ENCODE data around the gene CAPNS2. TPM values are rescaled to one million over a fixed set of nuclear protein-coding genes. Genes with fewer than 3 reads are reported as not detected.

CAPNS2 gene
- total and polyA plus RNA-seq, 2 of the 8 experiments (the other 6 are each of a cell fraction or from before 2014, with no cell fraction given) = not detected

GRCh38 chr16:55569025-55569424, 2.5 kb downstream of the CAPNS2 start (continued):
- TF ChIP-seq EP300 (IDR thresholded peaks at IDR 0.05; ENCODE audit: borderline replicate concordance in 1 of 2, low read depth in 2 of 2, low read length in 2 of 2) = no peak
- no peak for TF ChIP-seq CBX5 (IDR thresholded peaks at IDR 0.05; ENCODE audit: low read depth, low read length)
- TF ChIP-seq BCL11A (IDR thresholded peaks at IDR 0.05; ENCODE audit: low read depth in 2 of 2, low read length in 2 of 2) = no peak
- no peak for TF ChIP-seq RNF2 (IDR thresholded peaks at IDR 0.05; ENCODE audit: borderline replicate concordance, low read depth, low read length, missing control alignments, poor library complexity, severe bottlenecking)
